Mammary epithelial cell (primary cell): Measurements from ENCODE around the gene CCDC116.
A peak's percentile ranks its signal among the peaks of the same experiment; 100 is the strongest.

Experiments used
- CTCF ChIP-seq, 2 donors: IDR thresholded peaks in 1 of 2; conservative IDR thresholded peaks in 1 of 2; 2 replicates each; pipeline ENCODE4 v1.5.1; 2011 to 2012; ENCODE audit warnings: inconsistent platforms in 2 of 2, low read length in 2 of 2, mild to moderate bottlenecking in 2 of 2, control low read depth in 1 of 2, low read depth in 1 of 2; ENCODE audit not compliant: insufficient read depth in 1 of 2; ENCODE audit errors: extremely low read depth in 1 of 2
- EZH2 ChIP-seq: IDR thresholded peaks from 2 replicates; pipeline ENCODE4 v1.6.1; 2012; ENCODE audit warnings: low read length, inconsistent platforms, borderline replicate concordance

DNA sequence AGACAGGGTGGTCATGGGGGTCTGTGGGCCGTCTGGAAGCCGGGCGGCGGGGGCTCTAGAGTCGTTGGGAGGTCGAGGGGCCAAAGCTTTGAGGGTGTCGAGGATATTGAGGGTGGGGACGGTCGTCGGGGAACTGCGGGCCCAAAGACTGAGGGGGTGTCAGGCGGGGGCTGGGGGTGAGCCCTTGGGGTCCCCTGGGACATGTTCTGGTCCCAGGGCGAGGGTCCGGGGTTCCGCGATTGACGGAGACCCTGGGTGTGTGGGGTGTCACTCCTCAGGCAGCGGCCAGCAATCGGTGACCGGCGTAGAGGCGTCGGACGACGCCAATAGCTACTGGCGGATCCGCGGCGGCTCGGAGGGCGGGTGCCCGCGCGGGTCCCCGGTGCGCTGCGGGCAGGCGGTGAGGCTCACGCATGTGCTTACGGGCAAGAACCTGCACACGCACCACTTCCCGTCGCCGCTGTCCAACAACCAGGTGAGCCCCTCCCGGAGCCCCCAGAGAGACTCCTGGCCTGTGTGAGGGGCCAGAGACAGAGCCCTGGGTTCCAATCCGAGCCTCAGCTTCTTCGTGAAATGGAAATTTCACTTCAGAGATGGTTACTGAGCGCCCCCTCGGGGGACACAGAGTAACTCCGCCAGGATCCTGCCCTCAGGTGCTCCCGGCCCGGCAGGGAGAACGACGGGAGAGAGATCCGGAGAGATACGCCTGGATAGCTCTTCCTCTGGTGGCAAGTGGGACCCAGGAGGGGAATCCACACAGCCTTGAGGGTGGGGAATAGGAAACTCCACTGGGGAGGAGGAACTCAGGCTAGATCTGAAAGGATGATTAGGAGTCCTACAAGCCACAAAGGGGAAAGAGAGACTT lies 10.3 kb downstream of the CCDC116 start:
- peak; percentile 31 to 68 for TF ChIP-seq CTCF (conservative IDR thresholded peaks at IDR 0.05 in 1 of 2, IDR thresholded peaks at IDR 0.05 in 1 of 2; ENCODE audit: extremely low read depth in 1 of 2, insufficient read depth in 1 of 2, low read depth in 1 of 2, low read length in 2 of 2)
- no peak for TF ChIP-seq EZH2
